GM23338 (cell line): Measurements from ENCODE around the gene TNPO3. TPM values are rescaled to one million over a fixed set of nuclear protein-coding genes. Genes with fewer than 3 reads are reported as not detected.

Source experiments
- ATAC-seq: fragments of 200-7000 bp; cut with Tn5 transposase; 3 replicates; pipeline ENCODE4 v1.9.1; 2020
- DNase-seq: peaks from one replicate; pipeline ENCODE4 v3.0.0-alpha.2; 2015; ENCODE audit warnings: low spot score
- H2AFZ ChIP-seq: fragments of 200-600 bp; sonication (generic); 2 replicates; pipeline ENCODE4 v1.8.0; 2016; ENCODE audit warnings: antibody characterized with exemption, mild to moderate bottlenecking, moderate library complexity
- H3F3A ChIP-seq: fragments of 200-600 bp; sonication (generic); replicated peaks from 2 replicates; pipeline ENCODE4 v1.8.0; 2017; ENCODE audit warnings: antibody characterized with exemption, mixed run types, low read depth
- H3K27ac ChIP-seq: fragments of 200-600 bp; sonication (generic); 2 replicates; pipeline ENCODE4 v1.6.1; 2016; ENCODE audit warnings: low read depth
- H3K27me3 ChIP-seq: fragments of 200-600 bp; sonication (generic); 2 replicates; pipeline ENCODE4 v1.8.0; 2016; ENCODE audit warnings: mild to moderate bottlenecking, mixed run types, moderate library complexity; ENCODE audit not compliant: insufficient read depth
- H3K36me3 ChIP-seq: fragments of 200-600 bp; sonication (generic); 2 replicates; pipeline ENCODE4 v1.8.0; 2016; ENCODE audit warnings: mild to moderate bottlenecking; ENCODE audit not compliant: insufficient read depth
- H3K4me1 ChIP-seq: fragments of 200-600 bp; sonication (generic); 2 replicates; pipeline ENCODE4 v1.8.0; 2016; ENCODE audit warnings: mild to moderate bottlenecking, moderate library complexity; ENCODE audit not compliant: insufficient read depth
- H3K4me2 ChIP-seq: fragments of 200-600 bp; sonication (generic); 2 replicates; pipeline ENCODE4 v1.7.1; 2017; ENCODE audit warnings: mixed run types
- H3K4me3 ChIP-seq: fragments of 200-600 bp; sonication (generic); 2 replicates; pipeline ENCODE4 v1.6.1; 2016; ENCODE audit warnings: mixed run types
- H3K79me2 ChIP-seq: fragments of 200-600 bp; sonication (generic); replicated peaks from 2 replicates; pipeline ENCODE4 v1.8.0; 2017; ENCODE audit warnings: mild to moderate bottlenecking; ENCODE audit not compliant: insufficient read depth
- H3K9me2 ChIP-seq: fragments of 200-600 bp; sonication (generic); 2 replicates; pipeline ENCODE4 v1.8.0; 2017; ENCODE audit not compliant: insufficient read depth
- H4K20me1 ChIP-seq: fragments of 200-600 bp; sonication (generic); replicated peaks from 2 replicates; pipeline ENCODE4 v1.8.0; 2017; ENCODE audit warnings: mild to moderate bottlenecking; ENCODE audit not compliant: insufficient read depth
- H3K27ac Mint-ChIP-seq: 2 replicates; pipeline ENCODE4 v1.8.0; 2020; ENCODE audit warnings: inconsistent platforms, mild to moderate bottlenecking, moderate library complexity, mixed read lengths
- H3K27me3 Mint-ChIP-seq: 3 replicates; pipeline ENCODE4 v1.8.0; 2022; ENCODE audit warnings: low read depth, mild to moderate bottlenecking, moderate library complexity, mixed read lengths, inconsistent platforms; ENCODE audit not compliant: insufficient read depth, poor library complexity
- H3K36me3 Mint-ChIP-seq: 3 replicates; pipeline ENCODE4 v1.8.0; 2021; ENCODE audit warnings: low read depth, mild to moderate bottlenecking, inconsistent platforms, moderate library complexity, mixed read lengths
- H3K4me1 Mint-ChIP-seq: 3 replicates; pipeline ENCODE4 v1.8.0; 2020; ENCODE audit warnings: mild to moderate bottlenecking, inconsistent platforms, mixed read lengths
- H3K4me3 Mint-ChIP-seq: 3 replicates; pipeline ENCODE4 v1.8.0; 2021; ENCODE audit warnings: moderate library complexity, mild to moderate bottlenecking, inconsistent platforms, mixed read lengths
- H3K9me3 Mint-ChIP-seq: 3 replicates; pipeline ENCODE4 v1.8.0; 2020; ENCODE audit warnings: moderate library complexity, mild to moderate bottlenecking, inconsistent platforms, mixed read lengths
- CREB1 ChIP-seq: fragments of 250-450 bp; sonication (Bioruptor Pico); IDR thresholded peaks from 2 replicates; pipeline ENCODE4 v1.5.0; 2020; ENCODE audit warnings: low read depth, mild to moderate bottlenecking, moderate library complexity
- ETS1 ChIP-seq: IDR thresholded peaks from 2 replicates; pipeline ENCODE4 v1.6.1; 2016; ENCODE audit warnings: antibody characterized with exemption
- EZH2 ChIP-seq: fragments of 200-600 bp; sonication (generic); IDR thresholded peaks from one replicate; pipeline ENCODE4 v1.8.0; 2017; ENCODE audit warnings: antibody characterized with exemption, mild to moderate bottlenecking, low read depth; ENCODE audit not compliant: unreplicated experiment
- EZH2phosphoT487 ChIP-seq: fragments of 200-600 bp; sonication (generic); IDR thresholded peaks from one replicate; pipeline ENCODE4 v1.8.1; 2018; ENCODE audit warnings: antibody characterized with exemption; ENCODE audit not compliant: unreplicated experiment
- JUNB ChIP-seq: IDR thresholded peaks from one replicate; pipeline ENCODE4 v1.6.1; 2016; ENCODE audit warnings: antibody characterized with exemption; ENCODE audit not compliant: unreplicated experiment
- STAT1 ChIP-seq: IDR thresholded peaks from one replicate; pipeline ENCODE4 v1.6.1; 2016; ENCODE audit warnings: antibody characterized with exemption; ENCODE audit not compliant: unreplicated experiment
- ZNF114 ChIP-seq: fragments of 250-450 bp; sonication (Bioruptor Pico); IDR thresholded peaks from 2 replicates; pipeline ENCODE4 v1.5.0; 2020; ENCODE audit warnings: mild to moderate bottlenecking, moderate library complexity
- ZNF331 ChIP-seq: fragments of 250-450 bp; sonication (Bioruptor Pico); IDR thresholded peaks from 2 replicates; pipeline ENCODE4 v1.5.0; 2020; ENCODE audit warnings: low read depth, mild to moderate bottlenecking, moderate library complexity
- polyA plus RNA-seq: library from polyadenylated mRNA; unstranded; fragments of >200 nt; fragmentation: Nextera tagmentation; extraction: Ambion mirVana; gene quantifications from 2 replicates; pipeline ENCODE4 v1.2.1, GENCODE V29; 2016
- total RNA-seq: library from RNA; depleted of rRNA; stranded (reverse); fragments of >200 nt; shearing (Covaris generic); gene quantifications from 2 replicates; pipeline ENCODE4 v1.2.3, GENCODE V29; 2014

Gene TNPO3
- total and polyA plus RNA-seq, 2 experiments from 2014 or later = 38.2 to 127 TPM

GRCh38 chr7:128982105-128982504 lies 72.8 kb downstream of the TNPO3 start (continued):
- no peak for TF ChIP-seq STAT1
- TF ChIP-seq ZNF331 = no peak
- TF ChIP-seq CREB1 (CRISPR knock-in tag) = no peak
- no peak for TF ChIP-seq JUNB

GRCh38 chr7:128974241-128974934 lies 80.5 kb downstream of the TNPO3 start:
- H3K4me1 Mint-ChIP-seq = no peaks in the 10 kb centered on the region
- TF ChIP-seq JUNB (no peak), ETS1 (no peak), EZH2phosphoT487 (no peak)
- H2AFZ ChIP-seq = no peak overlapping the region
- H3K27ac ChIP-seq = no peak overlapping the region
- no peaks in the 10 kb centered on the region for H3F3A ChIP-seq
- no peak overlapping the region for H3K4me3 Mint-ChIP-seq
- no peak overlapping the region for H3K4me3 ChIP-seq
- H3K4me2 ChIP-seq = no peak overlapping the region
- no peak overlapping the region for H3K27ac Mint-ChIP-seq
- peaks cover 62% of the 10 kb centered on the region for H3K36me3 ChIP-seq
- no peaks in the 10 kb centered on the region for H3K79me2 ChIP-seq
- peaks cover 11% of the 10 kb centered on the region; the same call in 1 of the 2 replicates for H4K20me1 ChIP-seq
- DNase-seq (no peak), ATAC-seq (no peak)
- no peaks in the 10 kb centered on the region for H3K9me3 Mint-ChIP-seq
- H3K27me3 Mint-ChIP-seq = no peaks in the 10 kb centered on the region
- peaks cover 72% of the 10 kb centered on the region for H3K36me3 Mint-ChIP-seq
- no peaks in the 10 kb centered on the region for H3K4me1 ChIP-seq
- H3K9me2 ChIP-seq = no peaks in the 10 kb centered on the region
- no peaks in the 10 kb centered on the region for H3K27me3 ChIP-seq

GRCh38 chr7:128968624-128969023 lies 86.3 kb downstream of the TNPO3 start:
- no peaks in the 10 kb centered on the region for H3K27me3 ChIP-seq
- H3F3A ChIP-seq = 0 out of 2 replicates have a peak, but pooled peaks cover 4% of the 10 kb centered on the region
- ATAC-seq = no peak
- H3K36me3 Mint-ChIP-seq = peaks cover 75% of the 10 kb centered on the region
- H3K27ac Mint-ChIP-seq = no peak overlapping the region
- no peak overlapping the region for H3K4me3 ChIP-seq
- no peaks in the 10 kb centered on the region for H3K79me2 ChIP-seq
- H3K4me2 ChIP-seq = no peak overlapping the region
- peaks cover 7% of the 10 kb centered on the region; the same call in 1 of the 2 replicates for H4K20me1 ChIP-seq
- H3K27ac ChIP-seq = no peak overlapping the region
- no peak for DNase-seq
- H3K4me1 Mint-ChIP-seq = peaks cover 14% of the 10 kb centered on the region; the same call in 2 of the 3 replicates
- no peaks in the 10 kb centered on the region for H3K9me3 Mint-ChIP-seq
- no peaks in the 10 kb centered on the region for H3K27me3 Mint-ChIP-seq
- no peak overlapping the region for H3K4me3 Mint-ChIP-seq
- no peak for TF ChIP-seq STAT1
- no peak for TF ChIP-seq EZH2
- TF ChIP-seq ZNF114 (CRISPR knock-in tag) = no peak
- peaks cover 7% of the 10 kb centered on the region; the same call in 1 of the 2 replicates for H3K4me1 ChIP-seq
- no peaks in the 10 kb centered on the region for H3K9me2 ChIP-seq
- no peak overlapping the region for H2AFZ ChIP-seq
- peaks cover 42% of the 10 kb centered on the region for H3K36me3 ChIP-seq
